ENCODE data around the gene FAM89B. TPM values are rescaled to one million over a fixed set of nuclear protein-coding genes. Genes with fewer than 3 reads are reported as not detected.

The FAM89B gene
- total and polyA plus RNA-seq, 4 donors, result 49.5 to 83.4 (median 65.9) TPM

DNA sequence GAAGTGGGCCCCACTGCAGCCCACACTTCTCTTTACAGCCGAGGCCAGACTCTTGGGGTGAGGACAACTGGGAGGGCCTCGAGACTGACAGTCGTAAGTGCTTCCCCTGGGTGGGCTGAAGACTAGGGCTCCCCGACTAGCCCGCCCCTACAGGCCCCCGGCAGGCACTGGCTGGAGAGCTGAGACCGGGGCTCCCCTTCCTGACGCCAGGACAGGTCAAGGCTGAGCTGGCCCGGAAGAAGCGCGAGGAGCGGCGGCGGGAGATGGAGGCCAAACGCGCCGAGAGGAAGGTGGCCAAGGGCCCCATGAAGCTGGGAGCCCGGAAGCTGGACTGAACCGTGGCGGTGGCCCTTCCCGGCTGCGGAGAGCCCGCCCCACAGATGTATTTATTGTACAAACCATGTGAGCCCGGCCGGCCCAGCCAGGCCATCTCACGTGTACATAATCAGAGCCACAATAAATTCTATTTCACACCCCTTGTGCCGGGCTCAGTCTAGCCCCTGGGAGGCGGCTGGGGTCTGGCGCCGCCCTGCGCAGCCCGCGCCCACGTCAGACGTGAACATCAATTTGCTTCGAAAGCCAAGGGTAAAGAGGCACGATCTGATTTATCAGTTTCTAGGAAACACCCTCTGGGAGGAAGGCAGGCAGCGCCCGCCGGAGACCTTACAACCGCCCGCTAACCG lies 34.0 kb upstream of the FAM89B start:
- intact Hi-C loops (cut with DNase I), result no loop called here
- 82 to 85% methylated on average over 38 to 43 of the region's 43 CpGs for WGBS, 2 donors
- Histone ChIP-seq H3K36me3 (ENCODE audit: control insufficient read depth in 1 of 2, insufficient read depth in 2 of 2, low read length in 1 of 2) (no peaks in the 10 kb centered on the region), H3K9me3 (ENCODE audit: control insufficient read depth, low read length) (no peaks in the 10 kb centered on the region), H3K4me1 (ENCODE audit: control insufficient read depth in 1 of 2, insufficient read depth in 2 of 2, low read length in 2 of 2) (no peaks in the 10 kb centered on the region), H3K27me3 (ENCODE audit: control insufficient read depth in 1 of 2, insufficient read depth in 2 of 2, low read length in 1 of 2) (no peaks in the 10 kb centered on the region), H3K4me3 (ENCODE audit: low read length in 2 of 2) (no peak overlapping the region), H3K27ac (ENCODE audit: low read depth in 1 of 2, low read length in 2 of 2) (no peak overlapping the region)
- no peak for DNase-seq
- ATAC-seq (ENCODE audit: low FRiP score), result no peak

DNA sequence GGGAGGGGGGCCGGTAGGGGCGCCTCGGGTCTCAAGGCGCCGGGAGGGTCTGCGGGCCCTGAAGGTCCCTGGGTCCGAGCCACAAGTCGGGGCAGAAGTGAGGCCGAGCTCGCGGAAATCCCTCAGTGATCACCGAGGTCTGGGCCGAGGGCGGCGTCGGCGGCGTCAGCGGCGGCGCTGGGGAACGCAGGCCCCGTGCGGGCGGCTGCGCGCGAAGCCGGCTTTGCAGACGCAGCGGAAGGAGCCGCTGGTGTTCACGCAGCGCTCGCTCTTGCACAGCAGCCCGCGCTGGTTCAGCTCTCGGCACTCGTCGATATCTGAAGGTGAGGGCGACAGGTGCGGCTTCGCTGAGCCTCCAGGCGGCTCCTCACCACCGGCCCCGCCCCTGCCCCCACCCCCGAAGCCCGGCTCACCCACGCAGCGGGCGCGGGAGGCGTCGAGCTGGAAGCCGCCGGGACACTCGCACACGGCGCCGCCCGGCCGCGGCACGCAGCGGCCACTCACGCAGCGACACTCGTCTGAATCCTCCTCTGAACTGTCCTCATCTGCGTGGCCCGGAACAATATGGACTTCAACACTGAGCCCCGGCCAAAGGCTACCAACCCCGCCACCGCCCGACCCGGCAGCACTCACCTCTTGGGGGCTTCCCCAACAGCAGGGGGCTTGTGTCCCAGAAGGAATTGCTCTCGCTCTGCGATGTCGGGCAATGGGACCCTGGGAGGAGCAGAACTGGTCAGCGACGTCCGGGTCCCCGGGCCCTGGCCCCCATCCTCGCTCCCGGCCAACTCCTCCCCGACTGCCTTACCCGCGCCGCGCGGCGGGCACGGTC lies 33.2 kb upstream of the FAM89B start:
- H3K9me3 ChIP-seq (ENCODE audit: control insufficient read depth, low read length), result no peaks in the 10 kb centered on the region
- DNase-seq, result no peak
- H3K36me3 ChIP-seq (ENCODE audit: control insufficient read depth in 1 of 2, insufficient read depth in 2 of 2, low read length in 1 of 2), result no peaks in the 10 kb centered on the region
- H3K4me3 ChIP-seq (ENCODE audit: low read length in 2 of 2), result no peak overlapping the region
- WGBS, 2 donors, result 86 to 87% methylated on average over 89 to 92 of the region's 92 CpGs
- peak overlapping the region in 1 of 2 donors; percentile 6 for H3K27ac ChIP-seq (ENCODE audit: low read depth in 1 of 2, low read length in 2 of 2)
- H3K4me1 ChIP-seq (ENCODE audit: control insufficient read depth in 1 of 2, insufficient read depth in 2 of 2, low read length in 2 of 2), result no peaks in the 10 kb centered on the region
- no peak for ATAC-seq (ENCODE audit: low FRiP score)
- H3K27me3 ChIP-seq (ENCODE audit: control insufficient read depth in 1 of 2, insufficient read depth in 2 of 2, low read length in 1 of 2), result no peaks in the 10 kb centered on the region
- intact Hi-C loops (cut with DNase I), result no loop called here

DNA sequence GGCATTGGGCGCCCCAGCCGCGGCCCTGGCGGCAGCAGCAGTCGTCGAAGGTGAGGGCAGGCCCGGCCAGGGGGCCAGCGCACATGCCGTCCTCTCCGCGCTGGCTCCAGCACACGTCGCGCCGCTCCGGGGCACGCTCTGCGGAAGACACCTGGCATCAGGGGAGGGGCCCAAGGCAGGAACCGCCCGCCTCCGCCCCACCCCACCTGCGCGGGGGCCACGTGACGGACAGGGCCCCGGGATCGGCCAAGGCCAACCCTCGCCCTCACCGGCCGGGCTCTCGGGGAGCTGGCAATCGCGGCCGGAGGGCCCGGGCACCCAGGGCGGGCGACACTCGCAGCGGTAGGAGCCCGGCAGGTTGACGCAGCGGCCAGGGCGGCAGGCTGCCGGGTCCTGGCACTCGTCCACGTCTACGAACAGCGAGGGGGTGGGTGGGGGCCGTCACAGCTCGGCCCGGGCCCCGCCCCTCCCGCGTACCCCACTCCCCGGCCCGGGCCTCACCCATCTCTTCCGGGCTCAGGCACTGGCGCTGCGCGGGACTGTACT lies 32.5 kb upstream of the FAM89B start:
- DNase-seq (no peak), ATAC-seq (ENCODE audit: low FRiP score) (no peak)
- no peaks in the 10 kb centered on the region for H3K4me1 ChIP-seq (ENCODE audit: control insufficient read depth in 1 of 2, insufficient read depth in 2 of 2, low read length in 2 of 2)
- H3K4me3 ChIP-seq (ENCODE audit: low read length in 2 of 2), result no peak overlapping the region
- no peaks in the 10 kb centered on the region for H3K9me3 ChIP-seq (ENCODE audit: control insufficient read depth, low read length)
- no peaks in the 10 kb centered on the region for H3K27me3 ChIP-seq (ENCODE audit: control insufficient read depth in 1 of 2, insufficient read depth in 2 of 2, low read length in 1 of 2)
- H3K36me3 ChIP-seq (ENCODE audit: control insufficient read depth in 1 of 2, insufficient read depth in 2 of 2, low read length in 1 of 2), result no peaks in the 10 kb centered on the region
- intact Hi-C loops (cut with DNase I), result loop anchor here (1.0 to 5.0 kb wide), 4 partner anchors 19 to 72 kb away; partner anchors contain the start of genes LTBP3 (in 1 of the 2) and MAP3K11 (in 1 of the 2)
- 25 to 26% methylated on average over 39 to 60 of the region's 60 CpGs for WGBS, 2 donors
- H3K27ac ChIP-seq (ENCODE audit: low read depth in 1 of 2, low read length in 2 of 2), result peak overlapping the region in 1 of 2 donors; percentile 6

DNA sequence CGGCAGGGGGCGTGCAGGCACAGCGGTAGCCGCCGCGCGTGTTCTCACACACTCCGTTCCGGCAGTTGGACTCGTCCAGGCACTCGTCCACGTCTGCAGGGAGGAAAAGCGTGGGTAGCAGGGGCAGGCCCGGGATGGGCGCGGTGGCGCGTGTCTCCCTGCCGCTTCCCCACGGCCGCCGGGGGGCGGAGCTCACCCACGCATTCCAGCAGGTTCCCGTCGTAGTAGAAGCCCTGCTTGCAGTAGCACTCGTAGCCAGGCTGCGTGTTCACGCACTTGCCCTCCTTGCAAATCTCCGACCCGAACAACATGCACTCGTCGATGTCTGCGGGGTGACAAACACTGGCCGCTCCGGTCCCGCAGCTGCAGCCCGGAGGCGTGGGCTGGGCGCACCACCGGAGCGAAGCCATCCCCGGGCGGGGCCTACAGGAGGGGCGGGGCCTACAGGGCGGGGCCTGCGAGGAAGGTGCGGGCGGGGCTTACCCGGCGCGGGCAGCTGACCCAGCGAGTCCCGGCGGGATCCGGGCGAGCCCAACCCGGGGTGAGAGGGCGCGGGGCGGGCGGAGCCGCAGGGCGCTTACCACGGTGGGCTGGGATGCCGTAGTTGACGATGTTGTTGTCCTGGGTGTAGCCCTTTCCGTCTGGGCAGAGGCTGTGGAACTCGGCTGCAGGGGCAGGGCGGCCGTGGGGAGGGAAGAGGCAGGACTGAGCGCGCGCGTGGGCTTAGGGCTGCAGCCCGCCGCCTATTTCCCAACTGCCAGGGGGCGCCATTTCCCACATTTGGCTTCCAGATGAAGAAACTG lies 31.8 kb upstream of the FAM89B start:
- Histone ChIP-seq H3K9me3 (ENCODE audit: control insufficient read depth, low read length) (no peaks in the 10 kb centered on the region), H3K4me1 (ENCODE audit: control insufficient read depth in 1 of 2, insufficient read depth in 2 of 2, low read length in 2 of 2) (no peaks in the 10 kb centered on the region), H3K4me3 (ENCODE audit: low read length in 2 of 2) (no peak overlapping the region), H3K36me3 (ENCODE audit: control insufficient read depth in 1 of 2, insufficient read depth in 2 of 2, low read length in 1 of 2) (no peaks in the 10 kb centered on the region), H3K27me3 (ENCODE audit: control insufficient read depth in 1 of 2, insufficient read depth in 2 of 2, low read length in 1 of 2) (no peaks in the 10 kb centered on the region), H3K27ac (ENCODE audit: low read depth in 1 of 2, low read length in 2 of 2) (peak overlapping the region in 1 of 2 donors; percentile 85)
- DNase-seq, result peak; percentile 93 to 97
- intact Hi-C loops (cut with DNase I), result loop anchor here (1.0 to 5.0 kb wide), 4 partner anchors 18 to 72 kb away; partner anchors contain the start of genes LTBP3 (in 1 of the 2) and MAP3K11 (in 1 of the 2)
- 1% methylated on average over 76 to 78 of the region's 78 CpGs for WGBS, 2 donors
- ATAC-seq (ENCODE audit: low FRiP score), result peak; percentile 95

DNA sequence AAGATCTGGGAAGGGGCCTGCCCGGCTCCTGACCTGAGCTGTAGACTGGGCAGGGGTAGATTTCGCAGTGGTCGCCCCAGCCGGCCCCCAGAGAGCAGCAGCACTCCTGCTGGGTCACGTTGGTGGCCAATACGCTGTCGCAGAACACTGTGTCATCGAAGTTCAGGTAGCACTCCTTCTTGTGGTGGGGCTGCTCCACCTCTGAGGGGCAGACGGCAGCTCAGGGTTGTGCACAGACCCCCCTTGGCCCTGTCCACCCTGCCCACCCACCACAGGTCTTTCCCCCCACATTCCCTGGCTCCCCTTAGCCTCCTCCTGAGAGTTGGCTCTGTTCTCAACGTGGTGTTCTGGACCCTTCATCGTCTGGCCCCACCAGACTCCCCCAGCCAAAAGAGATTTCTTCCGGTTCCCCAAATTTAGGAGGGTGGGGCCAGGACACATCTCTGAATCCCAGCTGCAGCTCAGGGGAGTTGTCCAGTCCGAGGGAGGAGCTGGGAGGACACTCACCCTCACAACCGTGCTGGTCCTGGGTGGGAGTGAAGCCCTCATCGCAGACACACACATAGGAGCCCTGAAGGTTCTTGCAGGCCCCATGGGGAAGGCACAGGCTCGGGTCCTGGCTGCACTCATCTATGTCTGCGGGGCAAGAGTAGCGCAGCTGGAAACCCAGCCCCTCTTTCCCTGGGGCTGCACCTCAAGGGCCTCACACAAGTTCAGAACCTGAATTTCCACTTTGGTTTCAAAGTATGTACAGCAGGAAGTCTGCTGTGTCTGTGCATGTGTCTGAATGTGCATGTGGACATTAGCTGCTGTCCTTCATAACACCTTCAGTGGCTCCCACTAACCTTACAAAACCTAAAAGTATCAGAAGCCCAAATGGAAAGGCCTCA lies 31.0 kb upstream of the FAM89B start:
- Histone ChIP-seq H3K4me3 (ENCODE audit: low read length in 2 of 2) (no peak overlapping the region), H3K27me3 (ENCODE audit: control insufficient read depth in 1 of 2, insufficient read depth in 2 of 2, low read length in 1 of 2) (no peaks in the 10 kb centered on the region), H3K9me3 (ENCODE audit: control insufficient read depth, low read length) (no peaks in the 10 kb centered on the region), H3K4me1 (ENCODE audit: control insufficient read depth in 1 of 2, insufficient read depth in 2 of 2, low read length in 2 of 2) (no peaks in the 10 kb centered on the region), H3K36me3 (ENCODE audit: control insufficient read depth in 1 of 2, insufficient read depth in 2 of 2, low read length in 1 of 2) (no peaks in the 10 kb centered on the region), H3K27ac (ENCODE audit: low read depth in 1 of 2, low read length in 2 of 2) (peak overlapping the region in 1 of 2 donors; percentile 85)
- intact Hi-C loops (cut with DNase I), result loop anchor here (2.0 to 5.0 kb wide), 3 partner anchors 17 to 71 kb away; partner anchors contain the start of genes LTBP3 (in 1 of the 2) and MAP3K11 (in 1 of the 2)
- ATAC-seq (ENCODE audit: low FRiP score), result no peak
- no peak for DNase-seq
- 42% methylated on average over 18 of the region's 18 CpGs for WGBS, 2 donors

DNA sequence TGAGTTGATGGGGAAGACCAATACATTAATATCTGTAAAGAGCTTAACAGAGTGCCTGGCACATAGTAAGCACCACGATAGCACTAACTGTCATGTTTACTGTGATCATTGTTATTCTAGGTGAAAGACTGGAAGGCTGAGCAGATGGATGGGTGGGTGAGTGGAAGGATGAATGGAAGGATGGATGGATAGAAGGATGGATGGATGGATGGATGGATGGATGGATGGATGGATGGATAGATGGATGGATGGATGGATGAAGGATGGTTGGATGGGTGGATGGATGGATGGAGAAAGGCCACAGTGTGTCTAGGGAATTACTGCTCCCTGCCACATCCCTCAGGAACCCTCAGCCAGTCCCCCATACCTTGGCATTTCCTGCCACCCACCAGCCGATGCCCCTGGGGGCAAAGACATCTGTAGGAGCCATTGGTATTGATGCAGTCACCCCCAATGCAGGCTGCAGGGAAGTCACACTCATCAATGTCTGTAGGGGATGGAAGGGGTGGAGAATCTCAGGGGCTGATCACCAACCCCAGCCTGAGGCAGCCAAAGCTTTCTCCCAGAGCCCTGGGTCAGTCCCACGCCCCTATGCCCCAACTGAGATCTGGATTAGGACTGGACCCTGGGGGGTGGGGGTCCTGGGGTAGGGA lies 29.5 kb upstream of the FAM89B start:
- no peaks in the 10 kb centered on the region for H3K36me3 ChIP-seq (ENCODE audit: control insufficient read depth in 1 of 2, insufficient read depth in 2 of 2, low read length in 1 of 2)
- WGBS, 2 donors, result 86 to 87% methylated on average over 3 of the region's 3 CpGs
- intact Hi-C loops (cut with DNase I), result loop anchor here in 1 of 2 donors (5.0 kb wide), 2 partner anchors 49 to 69 kb away; partner anchors contain the start of gene MAP3K11
- H3K27me3 ChIP-seq (ENCODE audit: control insufficient read depth in 1 of 2, insufficient read depth in 2 of 2, low read length in 1 of 2), result no peaks in the 10 kb centered on the region
- ATAC-seq (ENCODE audit: low FRiP score) (no peak), DNase-seq (no peak)
- H3K4me3 ChIP-seq (ENCODE audit: low read length in 2 of 2), result no peak overlapping the region
- no peak overlapping the region for H3K27ac ChIP-seq (ENCODE audit: low read depth in 1 of 2, low read length in 2 of 2)
- no peaks in the 10 kb centered on the region for H3K4me1 ChIP-seq (ENCODE audit: control insufficient read depth in 1 of 2, insufficient read depth in 2 of 2, low read length in 2 of 2)
- no peaks in the 10 kb centered on the region for H3K9me3 ChIP-seq (ENCODE audit: control insufficient read depth, low read length)

DNA sequence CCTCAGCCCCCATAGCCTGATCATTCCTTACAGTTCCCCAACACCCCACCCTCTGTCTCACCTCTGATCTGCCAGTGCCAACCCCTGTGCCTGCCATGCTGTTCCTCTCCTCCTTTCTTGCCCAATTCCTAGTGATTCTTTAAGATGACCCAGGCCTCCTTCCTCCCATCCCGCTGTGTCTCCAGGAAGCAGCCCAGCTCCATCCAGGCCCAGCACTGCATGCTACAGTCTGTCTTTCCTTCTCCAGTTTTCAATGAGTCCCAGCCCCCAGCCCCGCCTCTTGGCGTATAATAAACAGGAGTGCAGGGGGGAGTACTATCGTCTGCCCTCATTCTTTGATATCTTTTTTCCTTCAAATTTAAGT lies 26.5 kb upstream of the FAM89B start:
- Histone ChIP-seq H3K36me3 (ENCODE audit: control insufficient read depth in 1 of 2, insufficient read depth in 2 of 2, low read length in 1 of 2) (no peaks in the 10 kb centered on the region), H3K4me3 (ENCODE audit: low read length in 2 of 2) (no peak overlapping the region), H3K9me3 (ENCODE audit: control insufficient read depth, low read length) (no peaks in the 10 kb centered on the region), H3K27me3 (ENCODE audit: control insufficient read depth in 1 of 2, insufficient read depth in 2 of 2, low read length in 1 of 2) (no peaks in the 10 kb centered on the region), H3K4me1 (ENCODE audit: control insufficient read depth in 1 of 2, insufficient read depth in 2 of 2, low read length in 2 of 2) (no peaks in the 10 kb centered on the region), H3K27ac (ENCODE audit: low read depth in 1 of 2, low read length in 2 of 2) (no peak overlapping the region)
- 84 to 87% methylated on average over 4 of the region's 4 CpGs for WGBS, 2 donors
- ATAC-seq (ENCODE audit: low FRiP score) (no peak), DNase-seq (no peak)
- intact Hi-C loops (cut with DNase I), result no loop called here
